SK-N-SH (cell line): ENCODE data around the gene MAPK13. TPM values are rescaled to one million over a fixed set of nuclear protein-coding genes. Genes with fewer than 3 reads are reported as not detected.

Source experiments
- CTCF ChIA-PET: fragments of 300-600, 350-600 bp; formaldehyde crosslinking; extraction: SDS; loops from one replicate; lab custom pipeline; 2021; lab: Yijun Ruan, JAX
- POLR2A ChIA-PET: fragments of 350-600 bp; sonication (Branson Sonifier 250); formaldehyde crosslinking; extraction: SDS; loops from one replicate; lab custom pipeline; 2020; ENCODE audit warnings: antibody characterized with exemption, inconsistent platforms; lab: Yijun Ruan, JAX
- DNase-seq: peaks from one replicate; pipeline ENCODE4 v3.0.0; 2012
- H2AFZ ChIP-seq: fragments of 200-600 bp; sonication (generic); 2 replicates; pipeline ENCODE4 v1.8.1; 2016; ENCODE audit warnings: antibody characterized with exemption, mild to moderate bottlenecking, low read depth
- H3F3A ChIP-seq: fragments of 200-600 bp; sonication (generic); replicated peaks from 2 replicates; pipeline ENCODE3; 2016; ENCODE audit warnings: antibody characterized with exemption, mild to moderate bottlenecking; ENCODE audit not compliant: insufficient read depth
- H3K27ac ChIP-seq, 2 experiments: fragments of 200-500 bp in 1 of 2; fragments of 200-600 bp in 1 of 2; sonication (Bioruptor generic) in 1 of 2; sonication (generic), shearing (Covaris generic) in 1 of 2; 2 replicates each; pipeline versions ENCODE4 v1.5.1 to v1.6.1; 2014 to 2016; ENCODE audit warnings: low read depth in 2 of 2, inconsistent platforms in 1 of 2, low read length in 1 of 2, mild to moderate bottlenecking in 1 of 2, mixed read lengths in 1 of 2
- H3K27me3 ChIP-seq: fragments of 200-600 bp; sonication (generic), shearing (Covaris generic); 2 replicates; pipeline ENCODE4 v1.6.1; 2016; ENCODE audit warnings: mixed run types; ENCODE audit not compliant: insufficient read depth
- H3K36me3 ChIP-seq, 2 experiments: fragments of 200-500 bp in 1 of 2; fragments of 200-600 bp in 1 of 2; sonication (Bioruptor generic) in 1 of 2; sonication (generic) in 1 of 2; replicated peaks in 1 of 2; 2 replicates each; pipeline versions ENCODE3 to v1.5.1; 2014 to 2016; ENCODE audit warnings: low read length in 1 of 2, mild to moderate bottlenecking in 1 of 2; ENCODE audit not compliant: insufficient read depth in 2 of 2, control insufficient read depth in 1 of 2
- H3K4me1 ChIP-seq, 2 experiments: fragments of 200-500 bp in 1 of 2; fragments of 200-600 bp in 1 of 2; sonication (Bioruptor generic) in 1 of 2; sonication (generic), shearing (Covaris generic) in 1 of 2; 2 replicates each; pipeline versions ENCODE4 v1.5.1 to v1.6.1; 2014 to 2016; ENCODE audit warnings: low read depth in 1 of 2, low read length in 1 of 2, mixed run types in 1 of 2; ENCODE audit not compliant: insufficient read depth in 2 of 2, control insufficient read depth in 1 of 2
- H3K4me2 ChIP-seq: fragments of 200-600 bp; sonication (generic), shearing (Covaris generic); 2 replicates; pipeline ENCODE4 v1.6.1; 2017; ENCODE audit warnings: mixed run types
- H3K4me3 ChIP-seq, 2 experiments: fragments of 200-500 bp in 1 of 2; fragments of 200-600 bp in 1 of 2; sonication (Bioruptor generic) in 1 of 2; sonication (generic), shearing (Covaris generic) in 1 of 2; 2 replicates each; pipeline versions ENCODE4 v1.5.1 to v1.8.1; 2014 to 2016; ENCODE audit warnings: low read depth in 2 of 2, inconsistent platforms in 1 of 2, low read length in 1 of 2, mild to moderate bottlenecking in 1 of 2, mixed read lengths in 1 of 2, moderate library complexity in 1 of 2
- H3K79me2 ChIP-seq: fragments of 200-600 bp; sonication (generic); 2 replicates; pipeline ENCODE4 v1.8.1; 2017; ENCODE audit warnings: mild to moderate bottlenecking; ENCODE audit not compliant: insufficient read depth
- H3K9ac ChIP-seq: fragments of 200-600 bp; sonication (generic); 2 replicates; pipeline ENCODE4 v1.6.1; 2017; ENCODE audit warnings: mixed run types
- H3K9me2 ChIP-seq: fragments of 200-600 bp; sonication (generic); 2 replicates; pipeline ENCODE4 v1.6.1; 2017; ENCODE audit warnings: mixed run types
- H3K9me3 ChIP-seq: fragments of 200-600 bp; sonication (generic); 2 replicates; pipeline ENCODE4 v1.6.1; 2017; ENCODE audit warnings: mixed run types, mild to moderate bottlenecking, moderate library complexity
- H4K20me1 ChIP-seq: fragments of 200-600 bp; sonication (generic); 2 replicates; pipeline ENCODE4 v1.6.1; 2017; ENCODE audit warnings: mild to moderate bottlenecking, mixed run types; ENCODE audit not compliant: insufficient read depth
- ELF1 ChIP-seq: IDR thresholded peaks from 2 replicates; pipeline ENCODE4 v1.4.0; 2012
- GABPA ChIP-seq: IDR thresholded peaks from 2 replicates; pipeline ENCODE4 v1.4.0; 2012; ENCODE audit warnings: low read depth, mild to moderate bottlenecking
- NFIC ChIP-seq: IDR thresholded peaks from 2 replicates; pipeline ENCODE4 v1.4.0; 2012; ENCODE audit warnings: borderline replicate concordance
- RCOR1 ChIP-seq: fragments of 150-350 bp; IDR thresholded peaks from 2 replicates; pipeline ENCODE4 v1.6.1; 2017; ENCODE audit warnings: antibody characterized with exemption, low read length
- WGBS: methylation state at CpG from one replicate; pipeline ENCODE4 v1.1.6; 2017; ENCODE audit warnings: low lambda C conversion rate; 5-methylcytosine and 5-hydroxymethylcytosine counted together
- polyA plus RNA-seq, 3 experiments: library from polyadenylated mRNA; depleted of rRNA; stranded (reverse); fragments of >200 nt; gene quantifications; 2 replicates each; pipeline ENCODE4 v1.2.3, GENCODE V29; 2012
- TF ChIP-seq, protein P1 (sequence below): IDR thresholded peaks from 2 replicates; pipeline ENCODE4 v1.6.1; 2012; ENCODE audit warnings: mild to moderate bottlenecking, low read depth, low read length, moderate library complexity
- TF ChIP-seq, protein P2 (sequence below): IDR thresholded peaks from 2 replicates; pipeline ENCODE4 v1.4.0; 2012; ENCODE audit warnings: low read depth

Gene MAPK13
- polyA plus RNA-seq, 1 of the 3 experiments (the other 2 are of a cell fraction), result 2.3 TPM

DNA sequence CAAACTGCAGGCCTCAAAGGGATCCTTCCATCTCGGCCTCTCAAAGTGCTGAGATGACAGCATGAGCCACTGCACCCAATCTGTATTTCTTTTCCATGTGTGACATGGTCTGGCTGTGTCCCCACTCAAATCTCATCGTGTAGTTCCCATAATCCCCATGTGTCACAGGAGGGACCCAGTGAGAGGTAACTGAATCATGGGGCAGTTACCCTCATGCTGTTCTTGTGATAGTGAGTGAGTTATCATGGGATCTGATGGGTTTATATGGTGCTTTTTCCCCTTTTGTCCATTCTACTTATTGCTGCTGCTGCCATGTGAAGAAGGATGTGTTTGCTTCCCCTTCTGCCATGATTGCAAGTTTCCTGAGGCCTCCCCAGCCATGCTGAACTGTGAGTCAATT, 55.9 kb downstream of the MAPK13 start (continued):
- TF ChIP-seq, protein P1, sequence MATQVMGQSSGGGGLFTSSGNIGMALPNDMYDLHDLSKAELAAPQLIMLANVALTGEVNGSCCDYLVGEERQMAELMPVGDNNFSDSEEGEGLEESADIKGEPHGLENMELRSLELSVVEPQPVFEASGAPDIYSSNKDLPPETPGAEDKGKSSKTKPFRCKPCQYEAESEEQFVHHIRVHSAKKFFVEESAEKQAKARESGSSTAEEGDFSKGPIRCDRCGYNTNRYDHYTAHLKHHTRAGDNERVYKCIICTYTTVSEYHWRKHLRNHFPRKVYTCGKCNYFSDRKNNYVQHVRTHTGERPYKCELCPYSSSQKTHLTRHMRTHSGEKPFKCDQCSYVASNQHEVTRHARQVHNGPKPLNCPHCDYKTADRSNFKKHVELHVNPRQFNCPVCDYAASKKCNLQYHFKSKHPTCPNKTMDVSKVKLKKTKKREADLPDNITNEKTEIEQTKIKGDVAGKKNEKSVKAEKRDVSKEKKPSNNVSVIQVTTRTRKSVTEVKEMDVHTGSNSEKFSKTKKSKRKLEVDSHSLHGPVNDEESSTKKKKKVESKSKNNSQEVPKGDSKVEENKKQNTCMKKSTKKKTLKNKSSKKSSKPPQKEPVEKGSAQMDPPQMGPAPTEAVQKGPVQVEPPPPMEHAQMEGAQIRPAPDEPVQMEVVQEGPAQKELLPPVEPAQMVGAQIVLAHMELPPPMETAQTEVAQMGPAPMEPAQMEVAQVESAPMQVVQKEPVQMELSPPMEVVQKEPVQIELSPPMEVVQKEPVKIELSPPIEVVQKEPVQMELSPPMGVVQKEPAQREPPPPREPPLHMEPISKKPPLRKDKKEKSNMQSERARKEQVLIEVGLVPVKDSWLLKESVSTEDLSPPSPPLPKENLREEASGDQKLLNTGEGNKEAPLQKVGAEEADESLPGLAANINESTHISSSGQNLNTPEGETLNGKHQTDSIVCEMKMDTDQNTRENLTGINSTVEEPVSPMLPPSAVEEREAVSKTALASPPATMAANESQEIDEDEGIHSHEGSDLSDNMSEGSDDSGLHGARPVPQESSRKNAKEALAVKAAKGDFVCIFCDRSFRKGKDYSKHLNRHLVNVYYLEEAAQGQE, result no peak
- TF ChIP-seq RCOR1 (no peak), GABPA (no peak)
- TF ChIP-seq, protein P2, sequence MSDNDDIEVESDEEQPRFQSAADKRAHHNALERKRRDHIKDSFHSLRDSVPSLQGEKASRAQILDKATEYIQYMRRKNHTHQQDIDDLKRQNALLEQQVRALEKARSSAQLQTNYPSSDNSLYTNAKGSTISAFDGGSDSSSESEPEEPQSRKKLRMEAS, result no peak

DNA sequence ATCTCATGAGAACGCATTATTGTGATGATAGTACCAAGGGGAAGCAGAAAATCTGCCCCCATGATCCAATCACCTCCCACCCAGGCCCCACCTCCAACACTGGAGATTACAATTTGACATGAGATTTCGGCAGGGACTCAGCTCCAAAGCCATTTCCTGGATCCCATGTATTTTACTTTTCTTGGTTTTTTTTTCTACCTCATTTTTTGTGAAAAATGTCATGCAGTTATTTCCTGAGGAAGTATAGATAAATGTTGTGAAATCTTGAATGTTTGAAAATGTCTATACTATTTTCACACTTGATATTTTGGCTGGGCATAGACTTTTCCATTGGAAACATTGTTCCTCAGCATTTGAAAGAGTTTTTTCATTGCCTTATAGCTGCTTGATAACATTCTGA, 57.1 kb downstream of the MAPK13 start:
- H3K36me3 ChIP-seq, result no peaks in the 10 kb centered on the region
- H3K4me3 ChIP-seq, result no peak overlapping the region
- no peaks in the 10 kb centered on the region for H3K9me3 ChIP-seq
- no peaks in the 10 kb centered on the region for H3K9me2 ChIP-seq
- no peaks in the 10 kb centered on the region for H3K79me2 ChIP-seq
- H3F3A ChIP-seq, result no peaks in the 10 kb centered on the region
- no peaks in the 10 kb centered on the region for H4K20me1 ChIP-seq
- no peak overlapping the region for H3K27ac ChIP-seq
- no peak overlapping the region for H2AFZ ChIP-seq
- WGBS, result 76% methylated on average over 2 of the region's 2 CpGs
- no peaks in the 10 kb centered on the region for H3K27me3 ChIP-seq
- TF ChIP-seq ELF1 (no peak), NFIC (no peak), GABPA (no peak)
- no peak overlapping the region for H3K4me2 ChIP-seq
- ChIA-PET POLR2A (no interaction called here), CTCF (interaction anchor here (0.6 kb wide), 1 partner anchor 8 kb away, joined by 3 read pairs; no protein-coding TSS in a partner anchor)
- H3K9ac ChIP-seq, result no peak overlapping the region
- no peak for DNase-seq
- H3K4me1 ChIP-seq, result no peaks in the 10 kb centered on the region

Other genes starting within 250 kb of the MAPK13 start
- gene SRPK1, start 209.4 kb upstream of the MAPK13 start, polyA plus RNA-seq (2012; rRNA removed), result 10.6 and 16.4 TPM in 2 replicates
- gene SLC26A8, start 105.9 kb upstream of the MAPK13 start, polyA plus RNA-seq (2012; rRNA removed), result not detected in 2 replicates
- gene MAPK14, start 102.7 kb upstream of the MAPK13 start, polyA plus RNA-seq (2012; rRNA removed), result 19.8 and 27.4 TPM in 2 replicates
- 11.7 and 15.4 TPM in 2 replicates for gene BRPF3, start 66.2 kb downstream of the MAPK13 start, polyA plus RNA-seq (2012; rRNA removed)
- not detected in 2 replicates for gene PNPLA1, start 139.5 kb downstream of the MAPK13 start, polyA plus RNA-seq (2012; rRNA removed)
- gene BNIP5, start 206.4 kb downstream of the MAPK13 start, polyA plus RNA-seq (2012; rRNA removed), result not detected in 2 replicates